ENCODE results near the gene MEIS3.
A peak's percentile ranks its signal among the peaks of the same experiment; 100 is the strongest.
"Not testable (repeated sequence)": the region's sequence is repeated elsewhere in the genome, so short reads cannot be mapped to it uniquely, and the experiment has no call there.

MEIS3 gene

GRCh38 chr19:47415953-47416642 is 3.2 kb downstream of the MEIS3 start:
- DNase-seq (ENCODE audit: low read depth) = no peak

GRCh38 chr19:47414469-47414868 is 4.9 kb downstream of the MEIS3 start:
- DNase-seq (ENCODE audit: low read depth) = no peak

GRCh38 chr19:47413941-47414340 is 5.4 kb downstream of the MEIS3 start:
- DNase-seq (ENCODE audit: low read depth) = no peak

- DNase-seq (ENCODE audit: low read depth) = not testable (repeated sequence)
Measured at GRCh38 chr19:47411696-47412095, 7.6 kb downstream of the MEIS3 start.

- no peak for DNase-seq (ENCODE audit: low read depth)
Measured at GRCh38 chr19:47411101-47411500, 8.2 kb downstream of the MEIS3 start.

GRCh38 chr19:47408156-47408938 is 11.0 kb downstream of the MEIS3 start:
- DNase-seq (ENCODE audit: low read depth) = no peak

- DNase-seq (ENCODE audit: low read depth) = no peak
Measured at GRCh38 chr19:47407417-47407774, 11.9 kb downstream of the MEIS3 start.

GRCh38 chr19:47406711-47407416 is 12.5 kb downstream of the MEIS3 start:
- no peak for DNase-seq (ENCODE audit: low read depth)

- no peak for DNase-seq (ENCODE audit: low read depth)
Measured at GRCh38 chr19:47405854-47406417, 13.4 kb downstream of the MEIS3 start.

- DNase-seq (ENCODE audit: low read depth) = no peak
Measured at GRCh38 chr19:47405197-47405550, 14.2 kb downstream of the MEIS3 start.

GRCh38 chr19:47404334-47405196 is 14.8 kb downstream of the MEIS3 start:
- DNase-seq (ENCODE audit: low read depth) = no peak

GRCh38 chr19:47402504-47402903 is 16.8 kb downstream of the MEIS3 start:
- no peak for DNase-seq (ENCODE audit: low read depth)

- no peak for DNase-seq (ENCODE audit: low read depth)
Measured at GRCh38 chr19:47398707-47399597, 20.4 kb downstream of the MEIS3 start.

- DNase-seq (ENCODE audit: low read depth) = peak; percentile 71
Measured at GRCh38 chr19:47391510-47392223, 27.7 kb downstream of the MEIS3 start.

GRCh38 chr19:47390533-47391488 is 28.5 kb downstream of the MEIS3 start:
- no peak for DNase-seq (ENCODE audit: low read depth)

GRCh38 chr19:47389150-47389556 is 30.2 kb downstream of the MEIS3 start:
- DNase-seq (ENCODE audit: low read depth) = no peak

- not testable (repeated sequence) for DNase-seq (ENCODE audit: low read depth)
Measured at GRCh38 chr19:47388721-47389120, 30.6 kb downstream of the MEIS3 start.

GRCh38 chr19:47387623-47388022 is 31.7 kb downstream of the MEIS3 start:
- not testable (repeated sequence) for DNase-seq (ENCODE audit: low read depth)

- DNase-seq (ENCODE audit: low read depth) = not testable (repeated sequence)
Measured at GRCh38 chr19:47386582-47386981, 32.7 kb downstream of the MEIS3 start.

Measured in stimulated activated CD8-positive, alpha-beta memory T cell treated with anti-CD3 and anti-CD28 coated beads, Interleukin-12 subunit alpha, Interleukin-12 subunit beta, amount 100 ng/mL, for 1 hour (primary cell).